GM06990 (cell line): ENCODE data around the gene INTS6.
A peak's percentile ranks its signal among the peaks of the same experiment; 100 is the strongest.

Experiments used
- DNase-seq: peaks from one replicate; pipeline ENCODE4 v3.0.0-alpha.2; 2011; ENCODE audit not compliant: insufficient read length; ENCODE audit errors: extremely low read depth
- H3K27me3 ChIP-seq: replicated peaks from 2 replicates; pipeline ENCODE4 v1.6.0; 2011; ENCODE audit warnings: low read length; ENCODE audit not compliant: control insufficient read depth, insufficient read depth
- H3K36me3 ChIP-seq: 2 replicates; pipeline ENCODE4 v1.5.1; 2011; ENCODE audit warnings: low read length; ENCODE audit not compliant: control insufficient read depth, insufficient read depth
- H3K4me3 ChIP-seq: replicated peaks from 2 replicates; pipeline ENCODE4 v1.5.1; 2011; ENCODE audit warnings: low read depth, mild to moderate bottlenecking, control low read depth, low read length
- TF ChIP-seq, protein P1 (sequence below): IDR thresholded peaks from 2 replicates; pipeline ENCODE4 v1.5.1; 2011; ENCODE audit warnings: low read length, control low read depth, mild to moderate bottlenecking, inconsistent platforms; ENCODE audit not compliant: insufficient read depth, poor library complexity, severe bottlenecking

The INTS6 gene

GRCh38 chr13:51327961-51328360, 124.9 kb downstream of the INTS6 start:
- Histone ChIP-seq H3K4me3 (no peak overlapping the region), H3K27me3 (no peaks in the 10 kb centered on the region), H3K36me3 (no peaks in the 10 kb centered on the region)
- DNase-seq, result no peak
- TF ChIP-seq, protein P1, sequence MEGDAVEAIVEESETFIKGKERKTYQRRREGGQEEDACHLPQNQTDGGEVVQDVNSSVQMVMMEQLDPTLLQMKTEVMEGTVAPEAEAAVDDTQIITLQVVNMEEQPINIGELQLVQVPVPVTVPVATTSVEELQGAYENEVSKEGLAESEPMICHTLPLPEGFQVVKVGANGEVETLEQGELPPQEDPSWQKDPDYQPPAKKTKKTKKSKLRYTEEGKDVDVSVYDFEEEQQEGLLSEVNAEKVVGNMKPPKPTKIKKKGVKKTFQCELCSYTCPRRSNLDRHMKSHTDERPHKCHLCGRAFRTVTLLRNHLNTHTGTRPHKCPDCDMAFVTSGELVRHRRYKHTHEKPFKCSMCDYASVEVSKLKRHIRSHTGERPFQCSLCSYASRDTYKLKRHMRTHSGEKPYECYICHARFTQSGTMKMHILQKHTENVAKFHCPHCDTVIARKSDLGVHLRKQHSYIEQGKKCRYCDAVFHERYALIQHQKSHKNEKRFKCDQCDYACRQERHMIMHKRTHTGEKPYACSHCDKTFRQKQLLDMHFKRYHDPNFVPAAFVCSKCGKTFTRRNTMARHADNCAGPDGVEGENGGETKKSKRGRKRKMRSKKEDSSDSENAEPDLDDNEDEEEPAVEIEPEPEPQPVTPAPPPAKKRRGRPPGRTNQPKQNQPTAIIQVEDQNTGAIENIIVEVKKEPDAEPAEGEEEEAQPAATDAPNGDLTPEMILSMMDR, result no peak

GRCh38 chr13:51326777-51327176, 126.1 kb downstream of the INTS6 start:
- no peaks in the 10 kb centered on the region for H3K27me3 ChIP-seq
- TF ChIP-seq, protein P1, result no peak
- no peak for DNase-seq
- no peaks in the 10 kb centered on the region for H3K36me3 ChIP-seq
- H3K4me3 ChIP-seq, result no peak overlapping the region

DNA sequence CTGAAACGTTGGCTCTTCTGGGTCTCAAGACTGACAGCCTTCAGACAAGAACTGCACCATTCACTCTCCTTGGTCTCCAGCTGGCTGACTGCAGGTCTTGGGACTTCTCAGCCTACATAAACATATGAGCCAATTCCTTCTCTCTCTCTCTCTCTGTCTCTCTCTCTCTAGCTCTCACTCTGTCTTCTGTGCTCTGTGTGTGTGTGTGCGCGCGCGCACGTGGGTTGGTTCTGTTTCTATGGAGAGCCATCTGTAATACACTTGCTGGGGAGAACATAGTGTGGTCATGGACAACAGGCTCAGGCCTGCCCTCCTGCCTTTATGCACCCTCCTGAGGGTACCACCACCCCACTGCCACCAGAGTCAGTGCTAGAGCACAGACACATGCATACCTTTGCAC, 127.0 kb downstream of the INTS6 start:
- no peaks in the 10 kb centered on the region for H3K27me3 ChIP-seq
- H3K4me3 ChIP-seq, result no peak overlapping the region
- no peaks in the 10 kb centered on the region for H3K36me3 ChIP-seq
- TF ChIP-seq, protein P1, result no peak
- no peak for DNase-seq

DNA sequence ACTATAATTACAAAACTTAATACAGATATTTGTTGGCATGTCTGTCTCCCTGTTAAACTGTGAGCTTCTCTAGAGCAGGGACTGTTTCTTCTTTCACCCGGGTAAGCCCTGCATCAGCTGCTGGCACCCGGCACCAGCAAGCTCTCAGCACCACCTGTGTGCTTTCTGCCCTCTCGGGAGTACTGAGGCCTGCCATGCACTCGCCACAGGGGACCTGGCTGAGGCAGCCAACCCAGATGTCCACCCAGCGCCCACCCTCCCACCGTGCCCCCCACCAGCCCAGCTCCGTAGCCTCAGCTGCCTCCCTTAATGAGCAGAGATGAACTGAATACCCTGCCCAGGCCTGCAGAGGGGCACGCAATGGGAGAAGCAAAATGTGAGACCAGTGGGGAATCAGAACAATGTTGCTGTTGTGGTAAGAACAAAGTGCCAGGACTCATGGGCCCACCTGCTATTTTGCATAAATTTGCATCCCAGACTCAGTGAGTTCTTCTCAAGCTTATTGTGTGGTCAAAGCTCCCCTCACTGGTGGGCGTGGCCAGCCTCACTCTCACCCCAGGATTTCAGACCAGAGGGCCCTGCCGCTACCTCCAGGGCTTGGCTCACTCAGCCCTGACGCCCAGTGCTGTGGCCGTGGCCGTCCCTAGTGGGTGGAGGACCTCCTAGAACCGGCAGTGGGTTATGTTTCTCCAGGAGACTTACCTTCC, 128.0 kb downstream of the INTS6 start:
- H3K27me3 ChIP-seq, result no peaks in the 10 kb centered on the region
- H3K36me3 ChIP-seq, result no peaks in the 10 kb centered on the region
- peak; percentile 20 for DNase-seq
- no peak overlapping the region for H3K4me3 ChIP-seq
- TF ChIP-seq, protein P1, result no peak

DNA sequence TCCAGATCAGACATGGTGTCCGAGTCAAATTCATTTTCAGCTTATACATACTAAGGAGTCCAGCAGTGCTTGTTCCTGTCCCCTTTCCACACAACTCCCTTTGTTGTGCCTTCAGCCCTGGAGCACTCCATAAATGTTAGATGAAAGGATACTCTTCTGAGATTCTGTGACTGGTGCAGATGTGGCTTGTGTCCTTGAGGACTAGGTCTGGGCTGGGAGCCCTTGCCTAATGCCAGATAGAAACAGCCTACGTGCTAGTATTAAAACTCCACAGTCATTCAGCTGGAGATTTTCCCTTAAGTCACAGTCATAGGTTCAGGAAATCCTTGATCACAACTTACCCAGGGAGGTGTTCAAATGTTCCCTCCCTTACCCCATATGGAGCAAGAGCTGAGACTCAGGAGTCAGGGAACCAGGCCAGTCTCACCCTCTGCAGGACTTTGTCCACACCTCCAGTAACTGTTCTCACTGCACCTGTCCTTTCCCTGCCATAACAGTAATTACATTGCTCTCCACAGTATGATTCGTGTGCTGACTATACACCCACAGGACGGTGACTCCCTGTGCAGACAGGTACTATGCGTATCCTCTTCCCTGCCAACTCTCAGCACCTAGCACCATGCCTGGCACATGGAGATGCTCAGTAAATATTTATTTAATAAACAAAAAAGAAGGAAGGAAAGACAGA, 128.9 kb downstream of the INTS6 start:
- TF ChIP-seq, protein P1, result no peak
- no peak for DNase-seq
- no peak overlapping the region for H3K4me3 ChIP-seq
- no peaks in the 10 kb centered on the region for H3K36me3 ChIP-seq
- no peaks in the 10 kb centered on the region for H3K27me3 ChIP-seq

GRCh38 chr13:51322826-51323225, 130.0 kb downstream of the INTS6 start:
- TF ChIP-seq, protein P1, result no peak

More at GRCh38 chr13:51322826-51323225, 130.0 kb downstream of the INTS6 start:
- no peaks in the 10 kb centered on the region for H3K36me3 ChIP-seq
- DNase-seq, result no peak
- no peaks in the 10 kb centered on the region for H3K27me3 ChIP-seq
- no peak overlapping the region for H3K4me3 ChIP-seq
